CD4-positive, alpha-beta T cell (primary cell): ENCODE results near the gene CAMTA1. TPM values are rescaled to one million over a fixed set of nuclear protein-coding genes. Genes with fewer than 3 reads are reported as not detected.

Experiments used
- ATAC-seq: fragments of 200-7000 bp; cut with Tn5 transposase; one replicate; pipeline ENCODE4 v1.10.0; 2022; ENCODE audit warnings: mild to moderate bottlenecking; ENCODE audit not compliant: poor library complexity
- CTCF ChIA-PET: fragments of 350-600 bp; sonication (Branson Sonifier 250); formaldehyde crosslinking; loops from one replicate; lab custom pipeline; 2021; ENCODE audit warnings: antibody characterized with exemption, inconsistent platforms; lab: Charles Lee
- POLR2A ChIA-PET: fragments of 350-600 bp; sonication (Branson Sonifier 250); formaldehyde crosslinking; loops from one replicate; lab custom pipeline; 2021; ENCODE audit warnings: antibody characterized with exemption, inconsistent platforms; lab: Charles Lee
- DNase-seq, 14 experiments: peaks; one replicate each; pipeline ENCODE4 v3.0.0-alpha.2; 2013 to 2020; ENCODE audit warnings: mixed read lengths in 2 of 14
- H3K27ac ChIP-seq, 2 donors: one replicate each; pipeline versions ENCODE4 v1.5.1 to v1.7.0; 2013; ENCODE audit warnings: low read length in 2 of 2, low read depth in 1 of 2, mild to moderate bottlenecking in 1 of 2
- H3K27me3 ChIP-seq, 2 experiments: 1 replicate in 1 of 2; 2 replicates in 1 of 2; pipeline versions ENCODE4 v1.6.1 to v1.7.0; 2013; ENCODE audit warnings: low read length in 2 of 2, control low read depth in 1 of 2, mild to moderate bottlenecking in 1 of 2, moderate library complexity in 1 of 2; ENCODE audit not compliant: insufficient read depth in 2 of 2, control insufficient read depth in 1 of 2
- H3K36me3 ChIP-seq: one replicate; pipeline ENCODE4 v1.6.1; 2013; ENCODE audit warnings: low read length, control low read depth; ENCODE audit not compliant: insufficient read depth
- H3K4me1 ChIP-seq: one replicate; pipeline ENCODE4 v1.6.1; 2013; ENCODE audit warnings: low read length, control low read depth; ENCODE audit not compliant: insufficient read depth
- H3K4me3 ChIP-seq: one replicate; pipeline ENCODE4 v1.5.1; 2013; ENCODE audit warnings: mild to moderate bottlenecking, low read length, moderate library complexity
- H3K9me3 ChIP-seq, 2 experiments: 1 replicate in 1 of 2; 2 replicates in 1 of 2; pipeline versions ENCODE4 v1.6.1 to v1.7.0; 2013; ENCODE audit warnings: low read length in 2 of 2, mild to moderate bottlenecking in 2 of 2, control low read depth in 1 of 2, moderate library complexity in 1 of 2; ENCODE audit not compliant: control insufficient read depth in 1 of 2, insufficient read depth in 1 of 2
- H3K27ac Mint-ChIP-seq: one replicate; pipeline ENCODE4 v1.8.0; 2020; ENCODE audit warnings: mixed read lengths
- H3K27me3 Mint-ChIP-seq: one replicate; pipeline ENCODE4 v1.8.0; 2021; ENCODE audit warnings: mixed read lengths
- H3K36me3 Mint-ChIP-seq: one replicate; pipeline ENCODE4 v1.8.0; 2021; ENCODE audit warnings: low read depth, mixed read lengths
- H3K4me1 Mint-ChIP-seq: one replicate; pipeline ENCODE4 v1.8.0; 2021; ENCODE audit warnings: low read depth, mixed read lengths
- H3K4me3 Mint-ChIP-seq: one replicate; pipeline ENCODE4 v1.8.0; 2020; ENCODE audit warnings: mild to moderate bottlenecking, mixed read lengths
- H3K9me3 Mint-ChIP-seq: one replicate; pipeline ENCODE4 v1.8.0; 2020; ENCODE audit warnings: mixed read lengths
- intact Hi-C, 2 experiments: fragments of 100-400 bp; cut with DNase I in 1 of 2; cut with micrococcal nuclease in 1 of 2; formaldehyde crosslinking; loops; one replicate each; pipeline versions ENCODE4 v1.15.1 to v1.9.0; 2023 to 2025; cut with DNase I, micrococcal nuclease
- total RNA-seq, 174 experiments: library from RNA in 2 of 174; stranded (reverse) in 2 of 174; gene quantifications; one replicate each; pipeline ENCODE4 v1.2.3 and lab custom pipeline; 2021 to 2026
- TF ChIP-seq, protein P1 (sequence below): fragments of 200-600 bp; IDR thresholded peaks from one replicate; pipeline ENCODE4 v1.8.0; 2022; ENCODE audit warnings: antibody characterized with exemption, mild to moderate bottlenecking

The CAMTA1 gene
- total RNA-seq, 2 experiments from 2014 or later = 38.6 to 39.3 TPM

DNA sequence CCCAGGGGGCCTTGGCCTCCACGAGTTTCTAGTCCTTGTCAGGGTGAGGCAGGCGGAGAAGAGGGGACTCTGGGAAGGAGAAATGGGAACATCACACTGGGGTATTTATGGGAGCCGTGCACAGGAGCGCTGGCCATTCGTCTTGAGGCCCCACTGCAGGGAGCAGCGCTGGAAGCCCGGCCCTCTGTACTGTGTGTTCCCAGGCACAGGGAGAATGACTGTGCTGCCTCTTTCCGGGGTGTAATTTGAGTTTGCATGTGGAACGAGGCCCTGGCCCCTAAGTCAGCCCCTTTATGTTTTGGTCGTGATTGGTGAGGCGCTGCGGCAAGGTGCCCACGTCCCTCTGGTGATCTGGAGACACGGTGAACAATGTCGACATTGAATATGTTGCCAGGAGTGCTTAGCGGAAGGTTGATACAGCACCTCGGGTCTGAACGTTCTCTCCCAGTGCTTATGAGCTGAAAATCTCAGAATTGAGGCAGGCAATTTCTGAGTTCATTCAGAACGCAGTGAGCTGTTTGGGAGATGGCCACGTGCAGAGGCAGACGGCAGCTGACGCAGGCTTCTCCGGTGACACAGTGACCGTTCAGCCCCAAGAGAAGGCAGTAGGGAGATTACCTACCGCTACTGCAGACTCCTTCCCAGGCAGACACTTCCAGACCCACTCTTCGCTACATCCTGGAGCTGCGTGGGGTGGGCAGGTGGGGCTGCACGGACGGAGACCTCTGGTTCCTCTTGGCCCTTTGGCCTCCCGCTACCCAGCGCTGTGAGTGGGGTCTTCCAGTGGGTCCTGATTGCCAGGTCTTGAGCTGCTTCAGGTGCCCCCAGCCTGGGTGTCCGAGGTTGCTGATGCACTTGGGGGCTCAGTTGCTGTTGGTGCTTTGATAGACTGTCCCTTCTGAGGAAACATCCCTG is 265.8 kb downstream of the CAMTA1 start:
- Mint-ChIP-seq H3K27me3 (peaks cover 21% of the 10 kb centered on the region), H3K4me3 (no peak overlapping the region), H3K27ac (no peak overlapping the region), H3K4me1 (no peaks in the 10 kb centered on the region), H3K9me3 (no peaks in the 10 kb centered on the region), H3K36me3 (no peaks in the 10 kb centered on the region)
- DNase-seq (no peak), ATAC-seq (no peak)
- intact Hi-C loops = no loop called here
- H3K4me1 ChIP-seq = no peaks in the 10 kb centered on the region
- no peaks in the 10 kb centered on the region for H3K36me3 ChIP-seq
- CTCF ChIA-PET = no interaction called here
- H3K27me3 ChIP-seq = peaks cover 0 to 2% of the 10 kb centered on the region in 2 experiments
- POLR2A ChIA-PET = no interaction called here
- no peak overlapping the region for H3K27ac ChIP-seq
- TF ChIP-seq, protein P1, sequence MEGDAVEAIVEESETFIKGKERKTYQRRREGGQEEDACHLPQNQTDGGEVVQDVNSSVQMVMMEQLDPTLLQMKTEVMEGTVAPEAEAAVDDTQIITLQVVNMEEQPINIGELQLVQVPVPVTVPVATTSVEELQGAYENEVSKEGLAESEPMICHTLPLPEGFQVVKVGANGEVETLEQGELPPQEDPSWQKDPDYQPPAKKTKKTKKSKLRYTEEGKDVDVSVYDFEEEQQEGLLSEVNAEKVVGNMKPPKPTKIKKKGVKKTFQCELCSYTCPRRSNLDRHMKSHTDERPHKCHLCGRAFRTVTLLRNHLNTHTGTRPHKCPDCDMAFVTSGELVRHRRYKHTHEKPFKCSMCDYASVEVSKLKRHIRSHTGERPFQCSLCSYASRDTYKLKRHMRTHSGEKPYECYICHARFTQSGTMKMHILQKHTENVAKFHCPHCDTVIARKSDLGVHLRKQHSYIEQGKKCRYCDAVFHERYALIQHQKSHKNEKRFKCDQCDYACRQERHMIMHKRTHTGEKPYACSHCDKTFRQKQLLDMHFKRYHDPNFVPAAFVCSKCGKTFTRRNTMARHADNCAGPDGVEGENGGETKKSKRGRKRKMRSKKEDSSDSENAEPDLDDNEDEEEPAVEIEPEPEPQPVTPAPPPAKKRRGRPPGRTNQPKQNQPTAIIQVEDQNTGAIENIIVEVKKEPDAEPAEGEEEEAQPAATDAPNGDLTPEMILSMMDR = no peak
- peaks cover 0 to 5% of the 10 kb centered on the region in 2 experiments for H3K9me3 ChIP-seq
- no peak overlapping the region for H3K4me3 ChIP-seq

DNA sequence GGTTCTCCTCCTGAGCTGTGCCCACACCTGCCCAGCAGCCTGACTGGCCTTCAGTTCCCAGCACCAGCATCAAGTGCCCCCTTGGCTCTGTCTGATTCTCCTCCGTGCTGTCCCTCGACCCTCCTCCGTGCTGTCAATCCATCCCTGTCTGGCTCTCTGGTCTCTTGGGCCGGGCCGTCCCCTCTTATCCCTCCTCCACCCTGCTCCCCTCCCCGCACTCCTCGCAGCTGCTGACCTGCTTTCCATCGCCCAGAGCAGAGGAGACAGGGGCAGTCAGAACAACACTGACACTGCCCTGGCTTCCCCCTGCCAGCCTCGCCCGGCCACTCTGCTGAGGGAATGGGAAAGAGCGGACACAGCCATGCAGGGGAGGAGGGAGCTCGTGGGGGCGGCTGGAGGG is 267.4 kb downstream of the CAMTA1 start:
- intact Hi-C loops = no loop called here
- H3K9me3 Mint-ChIP-seq = no peaks in the 10 kb centered on the region
- no peak overlapping the region for H3K4me3 ChIP-seq
- no peak overlapping the region for H3K27ac Mint-ChIP-seq
- H3K9me3 ChIP-seq = peaks cover 0 to 5% of the 10 kb centered on the region in 2 experiments
- DNase-seq = no peak
- ATAC-seq = no peak
- H3K27me3 ChIP-seq = no peaks in the 10 kb centered on the region
- TF ChIP-seq, protein P1 = no peak
- no peaks in the 10 kb centered on the region for H3K36me3 ChIP-seq
- no peaks in the 10 kb centered on the region for H3K4me1 ChIP-seq
- no peak overlapping the region for H3K4me3 Mint-ChIP-seq
- no peak overlapping the region for H3K27ac ChIP-seq
- H3K36me3 Mint-ChIP-seq = no peaks in the 10 kb centered on the region
- H3K27me3 Mint-ChIP-seq = peaks cover 16% of the 10 kb centered on the region
- ChIA-PET CTCF (no interaction called here), POLR2A (no interaction called here)
- no peaks in the 10 kb centered on the region for H3K4me1 Mint-ChIP-seq

DNA sequence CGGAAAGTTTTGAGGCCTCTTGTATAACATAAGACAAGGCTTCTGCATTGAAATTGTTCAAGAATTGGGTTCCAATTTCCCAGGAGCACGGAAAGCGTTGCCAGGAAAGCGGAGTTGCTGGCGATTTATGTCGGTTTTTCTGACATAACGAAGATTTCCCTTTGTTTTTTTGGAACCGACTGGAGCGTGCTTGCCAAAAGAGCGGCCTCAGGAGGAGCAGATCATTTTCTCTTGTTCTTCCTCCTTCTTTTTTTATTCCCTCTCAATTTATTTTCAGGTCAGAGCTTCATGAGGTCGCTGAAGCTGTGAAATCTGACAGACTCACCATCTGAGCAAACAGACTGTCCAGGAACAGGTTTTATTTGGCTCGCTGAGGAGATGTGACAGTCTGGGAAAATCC is 275.5 kb downstream of the CAMTA1 start:
- no peak overlapping the region for H3K4me3 ChIP-seq
- Mint-ChIP-seq H3K27me3 (peaks cover 16% of the 10 kb centered on the region), H3K9me3 (no peaks in the 10 kb centered on the region), H3K4me3 (no peak overlapping the region), H3K4me1 (no peaks in the 10 kb centered on the region), H3K36me3 (no peaks in the 10 kb centered on the region), H3K27ac (no peak overlapping the region)
- intact Hi-C loops = no loop called here
- H3K36me3 ChIP-seq = no peaks in the 10 kb centered on the region
- peaks cover 0 to 2% of the 10 kb centered on the region in 2 experiments for H3K27me3 ChIP-seq
- DNase-seq = no peak
- CTCF ChIA-PET = no interaction called here
- no peak for ATAC-seq
- H3K27ac ChIP-seq = no peak overlapping the region
- POLR2A ChIA-PET = no interaction called here
- peaks cover 0 to 5% of the 10 kb centered on the region in 2 experiments for H3K9me3 ChIP-seq
- TF ChIP-seq, protein P1 = no peak
- no peaks in the 10 kb centered on the region for H3K4me1 ChIP-seq
